Pons (tissue), 1 donor: ENCODE data around the gene OXT.
"Not testable (repeated sequence)": the region's sequence is repeated elsewhere in the genome, so short reads cannot be mapped to it uniquely, and the experiment has no call there.

ENCODE experiments used
- DNase-seq: peaks from one replicate; pipeline ENCODE4 v3.0.0-alpha.2; 2016; ENCODE audit warnings: low spot score

The OXT gene

GRCh38 chr20:3071610-3072529 is at the start of gene OXT:
OXT (plus strand) TSS chr20:3071620; CDS start chr20:3071656, 36 bp downstream.
- DNase-seq: no peak

- DNase-seq: no peak
These were observed 49.6 kb upstream of the OXT start for GRCh38 chr20:3021777-3022176.

- DNase-seq: not testable (repeated sequence)
These were observed 48.6 kb upstream of the OXT start for GRCh38 chr20:3022559-3023490.

GRCh38 chr20:3027987-3028386 is 43.4 kb upstream of the OXT start:
- DNase-seq: no peak

GRCh38 chr20:3031524-3032147 is 39.8 kb upstream of the OXT start:
- no peak for DNase-seq

GRCh38 chr20:3032624-3033023 is 38.8 kb upstream of the OXT start:
- peak; percentile 30 for DNase-seq

GRCh38 chr20:3037654-3038053 is 33.8 kb upstream of the OXT start:
- DNase-seq: no peak

- DNase-seq: no peak
These were observed 33.0 kb upstream of the OXT start for GRCh38 chr20:3038454-3038853.

GRCh38 chr20:3039426-3039825 is 32.0 kb upstream of the OXT start:
- DNase-seq: no peak

GRCh38 chr20:3040086-3040485 is 31.3 kb upstream of the OXT start:
- DNase-seq: no peak

- no peak for DNase-seq
These were observed 29.5 kb upstream of the OXT start for GRCh38 chr20:3041854-3042409.

GRCh38 chr20:3042625-3043024 is 28.8 kb upstream of the OXT start:
- no peak for DNase-seq

- no peak for DNase-seq
These were observed 28.1 kb upstream of the OXT start, which contains the start of gene GNRH2 for GRCh38 chr20:3043322-3043721. GNRH2 (plus strand) TSS chr20:3043622; CDS start chr20:3044415, 793 bp downstream.

- no peak for DNase-seq
These were observed 27.0 kb upstream of the OXT start for GRCh38 chr20:3044336-3044965.

- no peak for DNase-seq
These were observed 26.2 kb upstream of the OXT start for GRCh38 chr20:3045042-3045815.

GRCh38 chr20:3045816-3046676 is 25.4 kb upstream of the OXT start, which contains the start of gene MRPS26:
MRPS26 (plus strand) TSS chr20:3046052; CDS start chr20:3046069, 17 bp downstream.
- DNase-seq: peak; percentile 82

GRCh38 chr20:3046677-3047462 is 24.6 kb upstream of the OXT start:
- no peak for DNase-seq
